Neural progenitor cell (in vitro differentiated cells): ENCODE measurements around the gene ZNF844. TPM values are rescaled to one million over a fixed set of nuclear protein-coding genes. Genes with fewer than 3 reads are reported as not detected.

Experiments used
- DNase-seq: peaks from one replicate; pipeline ENCODE4 v3.0.0-alpha.2; 2016; ENCODE audit warnings: low spot score
- H2AFZ ChIP-seq: fragments of 200-600 bp; sonication (generic); replicated peaks from 2 replicates; pipeline ENCODE4 v1.6.1; 2016; ENCODE audit warnings: antibody characterized with exemption
- H3F3A ChIP-seq: fragments of 200-600 bp; sonication (generic); 2 replicates; pipeline ENCODE4 v1.6.1; 2016; ENCODE audit warnings: antibody characterized with exemption, low read depth
- H3K27ac ChIP-seq: fragments of 200-600 bp; sonication (generic); 2 replicates; pipeline ENCODE4 v1.5.1; 2016; ENCODE audit warnings: mild to moderate bottlenecking
- H3K27me3 ChIP-seq: fragments of 200-600 bp; sonication (generic); 2 replicates; pipeline ENCODE4 v1.6.1; 2016; ENCODE audit warnings: mild to moderate bottlenecking, moderate library complexity
- H3K36me3 ChIP-seq: fragments of 200-600 bp; sonication (generic); 2 replicates; pipeline ENCODE4 v1.5.1; 2016
- H3K4me1 ChIP-seq: fragments of 200-600 bp; sonication (generic); 2 replicates; pipeline ENCODE4 v1.6.1; 2016; ENCODE audit warnings: mixed run types
- H3K4me2 ChIP-seq: fragments of 200-600 bp; sonication (generic); 2 replicates; pipeline ENCODE4 v1.6.1; 2016
- H3K4me3 ChIP-seq: fragments of 200-600 bp; sonication (generic); 2 replicates; pipeline ENCODE4 v1.5.1; 2016
- H3K79me2 ChIP-seq: fragments of 200-600 bp; sonication (generic); 2 replicates; pipeline ENCODE4 v1.6.1; 2016; ENCODE audit warnings: low read depth
- H3K9ac ChIP-seq: fragments of 200-600 bp; sonication (generic); 2 replicates; pipeline ENCODE4 v1.6.1; 2016
- H3K9me3 ChIP-seq: fragments of 200-600 bp; sonication (generic); 2 replicates; pipeline ENCODE4 v1.5.1; 2016; ENCODE audit warnings: low read depth
- H4K20me1 ChIP-seq: fragments of 200-600 bp; sonication (generic); 2 replicates; pipeline ENCODE4 v1.6.1; 2016; ENCODE audit warnings: low read depth
- H3K27ac Mint-ChIP-seq: 3 replicates; pipeline ENCODE4 v1.8.0; 2021; ENCODE audit warnings: mixed read lengths
- H3K27me3 Mint-ChIP-seq: 2 replicates; pipeline ENCODE4 v1.8.0; 2022; ENCODE audit warnings: low read depth, mild to moderate bottlenecking, inconsistent platforms, moderate library complexity, mixed read lengths; ENCODE audit not compliant: insufficient read depth
- H3K36me3 Mint-ChIP-seq: 3 replicates; pipeline ENCODE4 v1.8.0; 2021; ENCODE audit warnings: mixed read lengths
- H3K4me1 Mint-ChIP-seq: 3 replicates; pipeline ENCODE4 v1.8.0; 2021; ENCODE audit warnings: mixed read lengths
- H3K4me3 Mint-ChIP-seq: 3 replicates; pipeline ENCODE4 v1.8.0; 2021; ENCODE audit warnings: mild to moderate bottlenecking, moderate library complexity, mixed read lengths
- H3K9me3 Mint-ChIP-seq: 3 replicates; pipeline ENCODE4 v1.8.0; 2020; ENCODE audit warnings: mixed read lengths
- CTCF ChIP-seq: fragments of 200-600 bp; sonication (generic); IDR thresholded peaks from 2 replicates; pipeline ENCODE4 v1.5.1; 2017; ENCODE audit warnings: antibody characterized with exemption, mild to moderate bottlenecking
- EZH2 ChIP-seq: fragments of 200-600 bp; sonication (generic); IDR thresholded peaks from 2 replicates; pipeline ENCODE4 v1.6.1; 2017; ENCODE audit warnings: antibody characterized with exemption, mild to moderate bottlenecking, moderate library complexity
- EZH2phosphoT487 ChIP-seq: fragments of 200-600 bp; sonication (generic); IDR thresholded peaks from 2 replicates; pipeline ENCODE4 v1.6.1; 2017; ENCODE audit warnings: antibody characterized with exemption
- total RNA-seq: library from RNA; depleted of rRNA; stranded (reverse); fragments of >200 nt; gene quantifications from 2 replicates; pipeline ENCODE4 v1.2.3, GENCODE V29; 2015; ENCODE audit warnings: low replicate concordance

The ZNF844 gene
- total RNA-seq: 16.3 and 16.5 TPM in 2 replicates

DNA sequence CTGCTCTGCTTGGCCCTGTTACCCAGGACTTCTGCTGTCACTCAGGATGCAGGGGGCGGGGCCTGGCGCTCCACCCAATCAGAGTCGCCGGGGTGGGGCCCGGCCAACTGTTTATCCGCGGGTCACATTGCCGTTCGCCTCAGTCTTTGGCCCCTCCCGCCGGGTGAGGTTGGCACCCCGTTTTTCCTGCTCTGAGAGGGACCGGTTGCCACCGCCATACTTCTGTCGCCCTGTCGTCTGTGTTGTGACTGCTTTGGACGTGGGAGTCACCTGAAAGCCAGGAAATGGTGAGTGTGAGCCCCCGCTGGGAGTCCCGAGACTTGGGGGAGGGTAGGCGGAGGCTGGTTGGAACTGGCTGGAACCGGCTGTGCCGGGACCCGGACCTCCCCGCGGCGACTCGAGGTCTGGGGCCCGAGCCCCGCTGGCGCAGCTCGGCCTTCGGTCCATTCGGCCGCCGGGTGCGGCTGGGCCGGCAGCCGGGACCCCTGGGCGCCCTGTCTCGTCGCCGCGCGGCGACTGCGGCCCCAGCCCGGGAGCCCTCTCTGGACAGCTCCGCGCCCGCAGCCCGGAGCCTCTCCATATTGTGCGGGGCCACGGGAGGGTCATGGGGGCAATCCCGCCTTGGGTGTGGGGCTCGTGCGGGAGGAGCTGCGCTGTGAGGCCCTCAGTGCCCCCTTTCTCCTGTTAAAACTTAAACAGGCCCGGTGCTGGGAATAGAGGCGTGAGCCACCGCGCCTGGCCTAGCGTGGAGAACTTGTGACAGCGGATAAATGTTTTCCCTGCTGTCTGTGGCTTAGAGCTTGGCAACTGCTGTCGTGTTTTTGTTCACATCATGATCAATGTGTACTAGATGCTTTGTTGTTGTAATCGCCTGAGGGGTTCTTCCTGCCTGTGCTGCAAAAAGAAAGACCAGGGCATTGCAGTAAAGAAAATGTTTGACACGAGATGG lies at the start of gene ZNF844:
Gene ZNF844, plus strand, starts transcription at position 142 of the 949 bp plus-strand sequence. Its CDS starts 143 bp downstream, at position 285.
- H3K9me3 Mint-ChIP-seq: peaks cover 41% of the 10 kb centered on the region
- Histone ChIP-seq H3K36me3 (no peaks in the 10 kb centered on the region), H3K27me3 (no peaks in the 10 kb centered on the region), H2AFZ (peak within 1 kb of the TSS; percentile 87), H3F3A (peaks cover 5% of the 10 kb centered on the region), H3K27ac (peak within 1 kb of the TSS; percentile 50), H4K20me1 (no peaks in the 10 kb centered on the region), H3K79me2 (peaks cover 38% of the 10 kb centered on the region), H3K4me2 (peak within 1 kb of the TSS; percentile 85), H3K9ac (peak within 1 kb of the TSS; percentile 60), H3K4me3 (peak within 1 kb of the TSS; percentile 87), H3K9me3 (peaks cover 7% of the 10 kb centered on the region), H3K4me1 (no peaks in the 10 kb centered on the region)
- peak within 1 kb of the TSS; percentile 87 for H3K27ac Mint-ChIP-seq
- peaks cover 3% of the 10 kb centered on the region for H3K4me1 Mint-ChIP-seq
- peaks cover 12% of the 10 kb centered on the region for H3K36me3 Mint-ChIP-seq
- peak; percentile 93 for DNase-seq
- peak within 1 kb of the TSS; percentile 88 for H3K4me3 Mint-ChIP-seq
- H3K27me3 Mint-ChIP-seq: peaks cover 9% of the 10 kb centered on the region
- TF ChIP-seq EZH2 (no peak), EZH2phosphoT487 (no peak), CTCF (no peak)

GRCh38 chr19:12015015-12015752 lies 49.3 kb upstream of the ZNF844 start:
- H3K4me2 ChIP-seq: no peak overlapping the region
- Mint-ChIP-seq H3K36me3 (peaks cover 63% of the 10 kb centered on the region), H3K4me3 (no peak overlapping the region), H3K9me3 (peaks cover 81% of the 10 kb centered on the region), H3K4me1 (no peaks in the 10 kb centered on the region), H3K27ac (no peak overlapping the region), H3K27me3 (peaks cover 5% of the 10 kb centered on the region)
- H2AFZ ChIP-seq: no peak overlapping the region
- H4K20me1 ChIP-seq: no peaks in the 10 kb centered on the region
- H3F3A ChIP-seq: peaks cover 16% of the 10 kb centered on the region
- H3K9me3 ChIP-seq: peaks cover 37% of the 10 kb centered on the region
- peak overlapping the region; percentile 17 for H3K4me3 ChIP-seq
- no peaks in the 10 kb centered on the region for H3K27me3 ChIP-seq
- no peak overlapping the region for H3K27ac ChIP-seq
- H3K9ac ChIP-seq: no peak overlapping the region
- no peaks in the 10 kb centered on the region for H3K4me1 ChIP-seq
- peaks cover 47% of the 10 kb centered on the region for H3K36me3 ChIP-seq
- DNase-seq: no peak
- TF ChIP-seq EZH2 (no peak), EZH2phosphoT487 (no peak), CTCF (no peak)
- H3K79me2 ChIP-seq: peaks cover 3% of the 10 kb centered on the region

- peaks cover 82% of the 10 kb centered on the region for H3K9me3 Mint-ChIP-seq
- H3K4me1 ChIP-seq: no peaks in the 10 kb centered on the region
- peaks cover 62% of the 10 kb centered on the region for H3K36me3 Mint-ChIP-seq
- H3K9ac ChIP-seq: no peak overlapping the region
- no peak overlapping the region for H3K4me2 ChIP-seq
- H3K27me3 ChIP-seq: no peaks in the 10 kb centered on the region
- no peaks in the 10 kb centered on the region for H4K20me1 ChIP-seq
- no peak overlapping the region for H2AFZ ChIP-seq
- no peak overlapping the region for H3K27ac ChIP-seq
- H3K9me3 ChIP-seq: peaks cover 42% of the 10 kb centered on the region
- peaks cover 16% of the 10 kb centered on the region for H3F3A ChIP-seq
- peaks cover 4% of the 10 kb centered on the region for H3K27me3 Mint-ChIP-seq
- H3K4me1 Mint-ChIP-seq: no peaks in the 10 kb centered on the region
- H3K79me2 ChIP-seq: peaks cover 3% of the 10 kb centered on the region
- H3K4me3 Mint-ChIP-seq: no peak overlapping the region
- H3K4me3 ChIP-seq: peak overlapping the region; percentile 17
- no peak overlapping the region for H3K27ac Mint-ChIP-seq
- DNase-seq: no peak
- TF ChIP-seq EZH2phosphoT487 (no peak), EZH2 (no peak)
- H3K36me3 ChIP-seq: peaks cover 47% of the 10 kb centered on the region
These were observed 48.8 kb upstream of the ZNF844 start for GRCh38 chr19:12015753-12016116.
